IMR-90 (cell line): ENCODE measurements around the gene CDK15. TPM values are rescaled to one million over a fixed set of nuclear protein-coding genes. Genes with fewer than 3 reads are reported as not detected.

Source experiments
- ATAC-seq: fragments of 200-7000 bp; cut with Tn5 transposase; 2 replicates; pipeline ENCODE4 v1.9.1; 2020; ENCODE audit warnings: low read depth, mild to moderate bottlenecking, moderate library complexity
- BruUV-seq: library from RNA; stranded (reverse); fragments of 400-500 nt; replicated peaks from 2 replicates; lab custom pipeline; 2021; lab: Mats Ljungman, UMichigan
- CTCF ChIA-PET: fragments of 300-600 bp; formaldehyde crosslinking; extraction: SDS; loops from one replicate; lab custom pipeline; 2021; ENCODE audit warnings: antibody characterized with exemption; lab: Yijun Ruan, JAX
- POLR2A ChIA-PET: fragments of 300-600 bp; sonication (Branson Sonifier 250); formaldehyde crosslinking; loops from one replicate; lab custom pipeline; 2022; ENCODE audit warnings: antibody characterized with exemption; ENCODE audit not compliant: unreplicated experiment; lab: Charles Lee
- DNase-seq: peaks from one replicate; pipeline ENCODE4 v3.0.0; 2013
- H2AFZ ChIP-seq: replicated peaks from 2 replicates; pipeline ENCODE3; 2013; ENCODE audit warnings: low read length, mild to moderate bottlenecking; ENCODE audit not compliant: poor library complexity
- H2AK5ac ChIP-seq: 2 replicates; pipeline ENCODE4 v1.6.1; 2013; ENCODE audit warnings: low read depth, low read length, inconsistent platforms
- H2AK9ac ChIP-seq: replicated peaks from 2 replicates; pipeline ENCODE3; 2013; ENCODE audit warnings: mild to moderate bottlenecking, low read depth, low read length, moderate library complexity; ENCODE audit not compliant: poor library complexity
- H2BK120ac ChIP-seq: 2 replicates; pipeline ENCODE4 v1.6.1; 2013; ENCODE audit warnings: low read depth, low read length, inconsistent platforms
- H2BK15ac ChIP-seq: 3 replicates; pipeline ENCODE4 v1.6.1; 2013; ENCODE audit warnings: low read depth, low read length, inconsistent platforms
- H2BK20ac ChIP-seq: 2 replicates; pipeline ENCODE4 v1.6.1; 2013; ENCODE audit warnings: low read depth, mild to moderate bottlenecking, inconsistent platforms, low read length, moderate library complexity
- H2BK5ac ChIP-seq: 2 replicates; pipeline ENCODE4 v1.6.1; 2013; ENCODE audit warnings: mild to moderate bottlenecking, low read depth, low read length, inconsistent platforms; ENCODE audit not compliant: poor library complexity, severe bottlenecking
- H3K14ac ChIP-seq: replicated peaks from 2 replicates; pipeline ENCODE4 v1.6.1; 2013; ENCODE audit warnings: low read depth, low read length, inconsistent platforms
- H3K18ac ChIP-seq: 2 replicates; pipeline ENCODE4 v1.6.1; 2013; ENCODE audit warnings: low read depth, low read length, control low read depth
- H3K23ac ChIP-seq: 2 replicates; pipeline ENCODE4 v1.6.1; 2013; ENCODE audit warnings: low read depth, low read length, inconsistent platforms
- H3K27ac ChIP-seq: 2 replicates; pipeline ENCODE4 v1.5.1; 2013; ENCODE audit warnings: mild to moderate bottlenecking, control low read depth, low read length; ENCODE audit not compliant: insufficient read depth
- H3K27me3 ChIP-seq: 2 replicates; pipeline ENCODE4 v1.6.1; 2013; ENCODE audit warnings: low read length; ENCODE audit not compliant: control insufficient read depth, insufficient read depth
- H3K36me3 ChIP-seq: 2 replicates; pipeline ENCODE4 v1.6.1; 2013; ENCODE audit warnings: low read length, mixed read lengths; ENCODE audit not compliant: control insufficient read depth, insufficient read depth
- H3K4ac ChIP-seq: 2 replicates; pipeline ENCODE4 v1.6.1; 2013; ENCODE audit warnings: low read depth, low read length, inconsistent platforms
- H3K4me1 ChIP-seq: 2 replicates; pipeline ENCODE4 v1.6.1; 2013; ENCODE audit warnings: low read length, mixed read lengths; ENCODE audit not compliant: control insufficient read depth, insufficient read depth
- H3K4me2 ChIP-seq: 2 replicates; pipeline ENCODE4 v1.6.1; 2013; ENCODE audit warnings: low read depth, mild to moderate bottlenecking, control low read depth, low read length, moderate library complexity
- H3K4me3 ChIP-seq: 2 replicates; pipeline ENCODE4 v1.5.1; 2013; ENCODE audit warnings: low read depth, mild to moderate bottlenecking, control low read depth, low read length, moderate library complexity; ENCODE audit not compliant: insufficient read depth
- H3K56ac ChIP-seq: 2 replicates; pipeline ENCODE4 v1.6.1; 2013; ENCODE audit warnings: low read length, inconsistent platforms; ENCODE audit not compliant: insufficient read depth; ENCODE audit errors: extremely low read depth
- H3K79me1 ChIP-seq, 2 experiments: 2 replicates each; pipeline ENCODE4 v1.6.1; 2013; ENCODE audit warnings: low read length in 2 of 2, inconsistent platforms in 1 of 2, low read depth in 1 of 2
- H3K9ac ChIP-seq: 2 replicates; pipeline ENCODE4 v1.6.1; 2013; ENCODE audit warnings: low read depth, low read length, control low read depth
- H3K9me1 ChIP-seq: 2 replicates; pipeline ENCODE4 v1.6.1; 2013; ENCODE audit warnings: low read length, inconsistent platforms; ENCODE audit not compliant: insufficient read depth
- H3K9me3 ChIP-seq: 2 replicates; pipeline ENCODE4 v1.6.1; 2013; ENCODE audit warnings: low read length; ENCODE audit not compliant: control insufficient read depth, insufficient read depth
- H4K20me1 ChIP-seq: 2 replicates; pipeline ENCODE4 v1.6.1; 2013; ENCODE audit warnings: low read length, inconsistent platforms; ENCODE audit not compliant: insufficient read depth
- H4K5ac ChIP-seq: 2 replicates; pipeline ENCODE4 v1.6.1; 2013; ENCODE audit warnings: mild to moderate bottlenecking, low read depth, low read length, control low read depth
- H4K8ac ChIP-seq, 2 experiments: 2 replicates each; pipeline ENCODE4 v1.6.1; 2013; ENCODE audit warnings: low read depth in 2 of 2, low read length in 2 of 2, control low read depth in 1 of 2, inconsistent platforms in 1 of 2
- H4K91ac ChIP-seq: 2 replicates; pipeline ENCODE4 v1.6.1; 2013; ENCODE audit warnings: low read depth, low read length, inconsistent platforms; ENCODE audit not compliant: insufficient read depth
- CEBPB ChIP-seq: IDR thresholded peaks from 2 replicates; pipeline ENCODE4 v1.6.1; 2012; ENCODE audit warnings: low read depth, low read length, improper control_type of control experiment
- CTCF ChIP-seq: conservative IDR thresholded peaks from 2 replicates; pipeline ENCODE4 v1.5.1; 2012; ENCODE audit warnings: mild to moderate bottlenecking, low read depth, low read length, improper control_type of control experiment
- WGBS, 2 experiments: methylation state at CpG; one replicate each; pipeline versions ENCODE4 v1.1.5 to v1.1.7; 2013; ENCODE audit warnings: missing lambda C conversion rate in 2 of 2; ENCODE audit not compliant: insufficient read length in 1 of 2; ENCODE audit errors: extremely low coverage in 2 of 2; 5-methylcytosine and 5-hydroxymethylcytosine counted together
- dilution Hi-C: fragments of 300-500 bp; cut with HindIII; formaldehyde crosslinking; loops from one replicate; pipeline ENCODE4 v1.14.3; 2018; ENCODE audit warnings: low sequenced_read_pairs; ENCODE audit not compliant: unreplicated experiment
- in situ Hi-C: fragments of 300-500 bp; cut with MboI; formaldehyde crosslinking; loops from 3 replicates; pipeline ENCODE4 v1.14.3; 2019; ENCODE audit warnings: low sequenced_read_pairs, inconsistent platforms, mixed read lengths
- intact Hi-C: fragments of 100-400 bp; cut with micrococcal nuclease; formaldehyde crosslinking; loops from 2 replicates; pipeline ENCODE4 v1.10.0; 2022
- polyA plus RNA-seq, 3 experiments: library from polyadenylated mRNA; depleted of rRNA; stranded (reverse); fragments of >200 nt; gene quantifications; 2 replicates each; pipeline ENCODE4 v1.2.3, GENCODE V29; 2012; ENCODE audit warnings: low replicate concordance in 1 of 3
- total RNA-seq: library from RNA; depleted of rRNA; stranded (reverse); fragments of >200 nt; gene quantifications from 2 replicates; pipeline ENCODE4 v1.2.3, GENCODE V29; 2012

Gene CDK15
- total and polyA plus RNA-seq, 2 of the 4 experiments (the other 2 are of a cell fraction) = 16.1 to 33.0 TPM

GRCh38 chr2:201839727-201840126 lies 33.4 kb downstream of the CDK15 start:
- Histone ChIP-seq H4K8ac (peak overlapping the region in 1 of 2 experiments; percentile 85; a peak in 2 of 4 replicates), H3K9ac (no peak overlapping the region), H2BK20ac (peak overlapping the region; percentile 96; the same call in 1 of the 2 replicates), H3K4me2 (no peak overlapping the region), H3K36me3 (no peaks in the 10 kb centered on the region; the same call in 1 of the 2 replicates), H2AK9ac (no peak overlapping the region), H3K27me3 (no peaks in the 10 kb centered on the region), H3K27ac (peak overlapping the region; percentile 57; the same call in 1 of the 2 replicates), H2BK5ac (peak overlapping the region; percentile 91), H3K9me1 (no peaks in the 10 kb centered on the region), H2BK120ac (peak overlapping the region; percentile 90), H3K4me3 (no peak overlapping the region), H3K14ac (no peak overlapping the region), H3K79me1 (peaks cover 0 to 3% of the 10 kb centered on the region in 2 experiments; a peak in 1 of 4 replicates), H2AFZ (no peak overlapping the region), H4K5ac (peak overlapping the region; percentile 35; the same call in 1 of the 2 replicates), H3K9me3 (peaks cover 5% of the 10 kb centered on the region), H2BK15ac (0 out of 3 replicates have a peak overlapping the region, but pooled peaks have one; percentile 57), H3K4me1 (peaks cover 7% of the 10 kb centered on the region), H4K20me1 (no peaks in the 10 kb centered on the region), H3K56ac (peak overlapping the region; percentile 11; the same call in 1 of the 2 replicates), H3K18ac (peak overlapping the region; percentile 71; the same call in 1 of the 2 replicates), H3K4ac (peak overlapping the region; percentile 86; the same call in 1 of the 2 replicates), H4K91ac (peak overlapping the region; percentile 81), H2AK5ac (peak overlapping the region; percentile 72; the same call in 1 of the 2 replicates), H3K23ac (no peak overlapping the region)
- ChIA-PET POLR2A (no interaction called here), CTCF (interaction anchor here (0.6 kb wide), 1 partner anchor 250 kb away, joined by 3 read pairs; no protein-coding TSS in a partner anchor)
- DNase-seq (peak; percentile 53), ATAC-seq (peak; percentile 68)
- BruUV-seq = no TSS peak
- WGBS, 2 experiments = no CpG with 5 or more reads among the region's 4 CpGs
- no peak for TF ChIP-seq CTCF
- peak; percentile 97 for TF ChIP-seq CEBPB
- in situ Hi-C loops (no loop called here), dilution Hi-C loops (no loop called here), intact Hi-C loops (no loop called here)
